Mesothelial cell of epicardium (in vitro differentiated cells): ENCODE measurements around the gene ERAP2. TPM values are rescaled to one million over a fixed set of nuclear protein-coding genes. Genes with fewer than 3 reads are reported as not detected.

Experiments used
- DNase-seq, 2 experiments: peaks; one replicate each; pipeline ENCODE4 v3.0.0; 2021; ENCODE audit warnings: low spot score in 2 of 2; ENCODE audit not compliant: unreplicated experiment in 2 of 2
- H3K27ac Mint-ChIP-seq: 2 replicates; pipeline ENCODE4 v1.8.0; 2021; ENCODE audit warnings: mixed read lengths
- H3K27me3 Mint-ChIP-seq: 2 replicates; pipeline ENCODE4 v1.8.0; 2021; ENCODE audit warnings: low read depth, mixed read lengths
- H3K36me3 Mint-ChIP-seq: 2 replicates; pipeline ENCODE4 v1.8.0; 2021; ENCODE audit warnings: mixed read lengths
- H3K4me1 Mint-ChIP-seq: 2 replicates; pipeline ENCODE4 v1.8.0; 2021; ENCODE audit warnings: mixed read lengths
- H3K4me3 Mint-ChIP-seq: 2 replicates; pipeline ENCODE4 v1.8.0; 2021; ENCODE audit warnings: mild to moderate bottlenecking, moderate library complexity, mixed read lengths
- H3K9me3 Mint-ChIP-seq: 2 replicates; pipeline ENCODE4 v1.8.0; 2021; ENCODE audit warnings: mixed read lengths
- total RNA-seq: library from RNA; stranded (reverse); gene quantifications from 3 replicates; pipeline ENCODE4 v1.2.1, GENCODE V29; 2021
- TF ChIP-seq, protein P1 (sequence below): fragments of 200-600 bp; sonication (generic); IDR thresholded peaks from one replicate; pipeline ENCODE4 v1.5.0; 2021; ENCODE audit warnings: antibody characterized with exemption; ENCODE audit not compliant: unreplicated experiment

Gene ERAP2
- total RNA-seq, 1 donor from 2014 or later: 0.74 TPM

DNA sequence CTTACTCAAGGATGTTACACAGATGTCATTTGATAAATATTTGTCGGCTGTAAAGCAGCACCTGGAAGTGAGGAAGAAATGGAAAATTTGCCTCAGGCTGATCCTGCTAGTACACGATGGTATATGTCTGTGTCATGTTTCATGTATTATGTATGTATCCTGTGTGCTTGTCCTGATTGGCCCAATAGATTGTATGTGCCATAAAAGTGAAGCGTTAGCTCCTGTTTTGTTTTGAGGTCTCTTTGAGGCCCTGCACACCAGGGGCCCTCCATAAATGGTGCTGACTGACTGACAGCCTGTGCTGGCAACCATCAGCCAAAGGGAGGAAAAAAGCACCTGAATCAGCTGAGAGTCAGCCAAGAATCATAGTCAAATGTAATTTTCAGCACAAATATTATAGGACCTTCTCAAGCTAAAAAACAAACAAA lies 47.7 kb downstream of the ERAP2 start:
- TF ChIP-seq, protein P1, sequence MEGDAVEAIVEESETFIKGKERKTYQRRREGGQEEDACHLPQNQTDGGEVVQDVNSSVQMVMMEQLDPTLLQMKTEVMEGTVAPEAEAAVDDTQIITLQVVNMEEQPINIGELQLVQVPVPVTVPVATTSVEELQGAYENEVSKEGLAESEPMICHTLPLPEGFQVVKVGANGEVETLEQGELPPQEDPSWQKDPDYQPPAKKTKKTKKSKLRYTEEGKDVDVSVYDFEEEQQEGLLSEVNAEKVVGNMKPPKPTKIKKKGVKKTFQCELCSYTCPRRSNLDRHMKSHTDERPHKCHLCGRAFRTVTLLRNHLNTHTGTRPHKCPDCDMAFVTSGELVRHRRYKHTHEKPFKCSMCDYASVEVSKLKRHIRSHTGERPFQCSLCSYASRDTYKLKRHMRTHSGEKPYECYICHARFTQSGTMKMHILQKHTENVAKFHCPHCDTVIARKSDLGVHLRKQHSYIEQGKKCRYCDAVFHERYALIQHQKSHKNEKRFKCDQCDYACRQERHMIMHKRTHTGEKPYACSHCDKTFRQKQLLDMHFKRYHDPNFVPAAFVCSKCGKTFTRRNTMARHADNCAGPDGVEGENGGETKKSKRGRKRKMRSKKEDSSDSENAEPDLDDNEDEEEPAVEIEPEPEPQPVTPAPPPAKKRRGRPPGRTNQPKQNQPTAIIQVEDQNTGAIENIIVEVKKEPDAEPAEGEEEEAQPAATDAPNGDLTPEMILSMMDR: no peak
- H3K27me3 Mint-ChIP-seq: no peaks in the 10 kb centered on the region
- peak overlapping the region; percentile 47 for H3K27ac Mint-ChIP-seq
- H3K9me3 Mint-ChIP-seq: no peaks in the 10 kb centered on the region
- no peaks in the 10 kb centered on the region for H3K36me3 Mint-ChIP-seq
- DNase-seq: no peak
- H3K4me3 Mint-ChIP-seq: no peak overlapping the region
- peaks cover 18% of the 10 kb centered on the region for H3K4me1 Mint-ChIP-seq

DNA sequence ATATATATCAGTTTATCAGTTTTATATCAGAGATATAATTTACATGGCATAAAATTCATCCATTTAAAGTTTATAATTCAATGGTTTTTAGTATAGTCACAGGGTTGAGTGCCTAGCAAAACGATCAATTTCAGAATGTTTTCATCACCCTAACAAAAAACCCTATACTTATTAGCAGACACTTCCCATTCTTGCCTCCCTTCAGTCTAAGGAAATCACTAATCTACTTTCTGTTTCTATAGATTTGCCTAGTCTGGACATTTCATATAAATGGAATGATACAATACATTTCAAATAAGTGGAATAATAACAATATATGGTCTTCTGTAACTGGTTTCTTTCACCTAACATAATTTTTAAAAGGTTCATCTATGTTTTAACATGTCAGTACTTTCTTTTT lies 50.0 kb downstream of the ERAP2 start:
- no peaks in the 10 kb centered on the region for H3K9me3 Mint-ChIP-seq
- no peaks in the 10 kb centered on the region for H3K36me3 Mint-ChIP-seq
- DNase-seq: no peak
- TF ChIP-seq, protein P1: no peak
- no peaks in the 10 kb centered on the region for H3K27me3 Mint-ChIP-seq
- H3K27ac Mint-ChIP-seq: no peak overlapping the region
- H3K4me1 Mint-ChIP-seq: peaks cover 27% of the 10 kb centered on the region
- no peak overlapping the region for H3K4me3 Mint-ChIP-seq

DNA sequence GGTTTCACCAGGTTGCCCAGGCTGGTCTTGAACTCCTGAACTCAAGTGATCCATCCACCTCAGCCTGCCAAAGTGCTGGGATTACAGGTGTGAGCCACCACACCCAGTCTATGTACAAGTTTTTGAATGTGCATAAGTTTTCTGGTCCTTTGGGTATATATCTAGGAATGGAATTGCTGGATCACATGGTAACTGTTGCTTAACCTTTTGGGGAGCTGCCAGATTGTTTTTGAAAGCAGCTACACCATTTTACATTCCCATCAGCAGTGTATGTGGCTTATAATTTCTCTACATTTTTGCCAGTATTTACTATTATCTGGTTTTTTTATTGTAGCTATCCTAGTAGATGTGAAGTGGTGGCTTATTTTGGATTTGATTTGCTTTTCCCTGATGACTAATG lies 50.7 kb downstream of the ERAP2 start:
- TF ChIP-seq, protein P1: no peak
- no peaks in the 10 kb centered on the region for H3K27me3 Mint-ChIP-seq
- H3K4me1 Mint-ChIP-seq: peaks cover 31% of the 10 kb centered on the region
- H3K36me3 Mint-ChIP-seq: no peaks in the 10 kb centered on the region
- H3K27ac Mint-ChIP-seq: no peak overlapping the region
- DNase-seq: no peak
- no peaks in the 10 kb centered on the region for H3K9me3 Mint-ChIP-seq
- no peak overlapping the region for H3K4me3 Mint-ChIP-seq

DNA sequence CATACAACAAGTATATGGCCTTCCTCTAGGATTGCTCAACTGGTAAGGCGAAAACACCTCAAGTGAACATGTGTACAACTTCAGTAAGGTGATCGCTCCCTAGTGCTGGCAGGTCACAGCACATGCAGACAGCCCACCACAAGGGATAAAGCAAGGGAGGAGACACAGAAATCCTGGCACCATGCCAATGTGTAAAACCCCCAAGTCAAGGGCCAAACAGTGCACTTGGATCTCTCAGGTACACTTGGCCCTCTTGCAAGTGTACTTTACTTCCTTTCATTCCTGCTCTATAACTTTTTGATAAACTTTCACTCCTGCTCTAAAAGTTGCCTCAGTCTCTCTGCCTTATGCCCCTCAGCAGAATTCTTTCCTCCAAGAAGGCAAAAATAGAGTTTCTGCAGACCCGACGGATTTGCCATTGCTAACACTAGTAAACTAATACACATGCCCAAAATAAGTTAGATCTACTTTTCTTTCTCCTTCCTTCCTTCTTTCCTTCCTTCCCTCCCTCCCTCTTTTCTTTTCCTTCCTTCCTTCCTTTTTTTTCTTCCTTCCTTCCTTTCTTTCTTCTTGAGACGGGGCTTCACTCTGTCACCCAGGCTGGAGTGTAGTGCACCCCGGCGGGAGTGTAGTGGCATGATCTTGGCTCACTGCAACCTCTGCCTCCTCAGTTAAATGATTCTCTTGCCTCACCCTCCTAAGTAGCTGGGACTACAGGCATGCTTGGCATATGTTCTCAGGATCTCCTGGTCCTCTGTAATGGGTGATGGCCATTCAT lies 52.8 kb downstream of the ERAP2 start:
- no peaks in the 10 kb centered on the region for H3K9me3 Mint-ChIP-seq
- H3K27me3 Mint-ChIP-seq: no peaks in the 10 kb centered on the region
- TF ChIP-seq, protein P1: no peak
- H3K36me3 Mint-ChIP-seq: no peaks in the 10 kb centered on the region
- no peak for DNase-seq
- peaks cover 46% of the 10 kb centered on the region for H3K4me1 Mint-ChIP-seq
- H3K4me3 Mint-ChIP-seq: no peak overlapping the region
- H3K27ac Mint-ChIP-seq: peak overlapping the region; percentile 57

DNA sequence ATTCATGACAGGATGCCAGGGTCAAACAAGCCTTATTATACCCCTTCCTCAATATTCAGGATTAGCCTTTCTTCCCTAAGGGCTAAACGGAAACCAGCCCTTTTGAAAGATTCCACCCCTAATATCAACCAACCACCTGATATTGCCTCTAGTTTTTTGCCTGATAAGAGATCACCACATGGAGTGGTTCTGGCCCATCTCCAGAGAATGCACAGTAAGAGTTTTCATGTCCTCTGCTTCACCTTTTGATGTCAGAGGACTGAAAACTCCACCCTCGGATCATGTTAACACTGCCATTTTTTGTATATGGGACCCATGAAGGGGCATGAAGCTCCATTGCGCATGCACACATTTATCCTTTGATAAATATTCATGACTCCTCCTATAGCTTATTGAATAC lies 53.8 kb downstream of the ERAP2 start:
- Mint-ChIP-seq H3K27ac (peak overlapping the region; percentile 45), H3K4me3 (no peak overlapping the region), H3K4me1 (peaks cover 46% of the 10 kb centered on the region), H3K36me3 (no peaks in the 10 kb centered on the region), H3K27me3 (no peaks in the 10 kb centered on the region), H3K9me3 (no peaks in the 10 kb centered on the region)
- TF ChIP-seq, protein P1: no peak
- DNase-seq: no peak
